ENCODE data around the gene SNX33.
"Not testable (repeated sequence)": the region's sequence is repeated elsewhere in the genome, so short reads cannot be mapped to it uniquely, and the experiment has no call there.

Gene SNX33

GRCh38 chr15:75701071-75702003, 53.6 kb downstream of the SNX33 start:
- H3K27ac ChIP-seq (ENCODE audit: low read depth, low read length, poor library complexity, severe bottlenecking); H3K4me3 ChIP-seq (ENCODE audit: low read depth, low read length, poor library complexity, severe bottlenecking): not testable (repeated sequence)

DNA sequence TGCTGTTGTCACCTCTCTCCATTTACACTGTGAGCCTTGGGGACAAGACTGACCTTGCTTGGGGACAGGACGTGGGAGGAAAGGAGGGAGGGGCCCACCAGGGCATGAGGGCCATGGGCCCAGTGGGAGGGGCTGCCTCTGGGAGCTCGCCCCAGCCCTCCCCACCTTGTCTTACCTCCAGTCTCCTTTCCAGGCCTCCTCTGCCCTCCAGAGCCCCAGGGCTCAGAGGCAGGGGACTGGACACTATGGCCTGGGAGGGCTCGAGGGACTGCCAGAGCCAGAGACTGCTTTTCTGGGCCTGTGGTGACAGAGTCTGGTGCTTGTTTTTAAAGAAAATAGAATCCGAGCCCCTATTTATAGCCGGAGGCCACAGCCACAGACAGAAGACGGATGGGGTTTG, 54.7 kb downstream of the SNX33 start:
- Histone ChIP-seq H3F3A (ENCODE audit: insufficient read depth, low read length) (no peaks in the 10 kb centered on the region), H3K9me2 (ENCODE audit: low read depth, low read length) (no peaks in the 10 kb centered on the region), H3K4me1 (ENCODE audit: insufficient read depth, low read length, severe bottlenecking) (no peaks in the 10 kb centered on the region), H3K4me3 (ENCODE audit: low read depth, low read length, poor library complexity, severe bottlenecking) (no peak overlapping the region), H4K20me1 (ENCODE audit: insufficient read depth, low read length) (no peaks in the 10 kb centered on the region), H2AFZ (ENCODE audit: low read length) (no peak overlapping the region), H3K9me3 (ENCODE audit: low read length) (no peaks in the 10 kb centered on the region), H3K79me2 (ENCODE audit: insufficient read depth, low read length) (no peaks in the 10 kb centered on the region), H3K36me3 (ENCODE audit: insufficient read depth, low read length) (no peaks in the 10 kb centered on the region), H3K27ac (ENCODE audit: low read depth, low read length, poor library complexity, severe bottlenecking) (no peak overlapping the region), H3K9ac (ENCODE audit: low read length) (no peak overlapping the region), H3K4me2 (ENCODE audit: low read length) (no peak overlapping the region), H3K27me3 (ENCODE audit: insufficient read depth, low read length) (peaks cover 3% of the 10 kb centered on the region; the same call in 1 of the 2 replicates)
- no peak for TF ChIP-seq CTCF (IDR thresholded peaks at IDR 0.05; ENCODE audit: low read length)

More at GRCh38 chr15:75701071-75702003, 53.6 kb downstream of the SNX33 start:
- not testable (repeated sequence) for H3K4me1 ChIP-seq (ENCODE audit: insufficient read depth, low read length, severe bottlenecking); H4K20me1 ChIP-seq (ENCODE audit: insufficient read depth, low read length); H3K79me2 ChIP-seq (ENCODE audit: insufficient read depth, low read length); H3K9me3 ChIP-seq (ENCODE audit: low read length); H3K9me2 ChIP-seq (ENCODE audit: low read depth, low read length); H3K27me3 ChIP-seq (ENCODE audit: insufficient read depth, low read length); H3F3A ChIP-seq (ENCODE audit: insufficient read depth, low read length); H3K36me3 ChIP-seq (ENCODE audit: insufficient read depth, low read length); H3K4me2 ChIP-seq (ENCODE audit: low read length); H3K9ac ChIP-seq (ENCODE audit: low read length); H2AFZ ChIP-seq (ENCODE audit: low read length)

DNA sequence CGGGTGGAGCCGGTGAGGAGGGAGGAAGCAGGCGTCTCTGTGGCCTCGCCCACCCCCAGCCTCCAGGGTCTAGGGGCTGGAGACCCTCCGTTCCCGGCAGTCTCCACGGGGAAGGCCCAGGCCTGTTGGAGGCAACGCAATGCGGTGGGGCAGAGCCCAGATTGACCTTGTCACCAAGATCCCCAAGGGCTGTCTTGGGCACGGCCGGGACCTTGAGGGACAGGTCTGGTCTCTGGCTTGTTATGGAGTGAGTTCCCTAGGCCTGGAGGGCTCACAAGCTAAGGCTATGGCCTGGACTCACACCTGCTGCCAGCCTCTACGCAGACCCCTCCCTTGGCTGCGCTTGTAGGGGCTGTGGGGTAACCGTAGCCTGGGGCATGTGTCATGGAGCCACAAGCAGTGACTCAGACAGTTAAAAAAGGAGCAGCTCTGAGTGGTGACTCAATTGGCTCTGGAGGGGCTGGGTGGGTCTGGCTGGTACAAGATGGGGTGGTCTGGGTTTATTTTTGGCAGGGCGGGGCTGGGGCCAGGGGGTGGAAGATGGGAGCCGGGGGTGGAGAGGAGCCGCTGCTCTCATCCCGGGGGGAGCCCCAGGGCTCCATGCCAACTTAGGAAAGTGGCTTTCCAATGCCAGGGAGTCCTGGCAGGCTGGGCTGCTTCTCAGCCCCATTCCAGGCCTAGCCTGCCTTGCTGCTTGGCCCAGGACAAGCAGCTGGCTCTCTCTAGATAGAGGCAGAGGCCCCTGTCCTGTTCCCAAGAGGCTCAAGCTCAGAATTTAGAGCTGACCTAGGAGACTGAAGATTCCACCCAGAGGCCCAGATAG, 55.9 kb downstream of the SNX33 start:
- not testable (repeated sequence) for H3K4me1 ChIP-seq (ENCODE audit: insufficient read depth, low read length, severe bottlenecking)

DNA sequence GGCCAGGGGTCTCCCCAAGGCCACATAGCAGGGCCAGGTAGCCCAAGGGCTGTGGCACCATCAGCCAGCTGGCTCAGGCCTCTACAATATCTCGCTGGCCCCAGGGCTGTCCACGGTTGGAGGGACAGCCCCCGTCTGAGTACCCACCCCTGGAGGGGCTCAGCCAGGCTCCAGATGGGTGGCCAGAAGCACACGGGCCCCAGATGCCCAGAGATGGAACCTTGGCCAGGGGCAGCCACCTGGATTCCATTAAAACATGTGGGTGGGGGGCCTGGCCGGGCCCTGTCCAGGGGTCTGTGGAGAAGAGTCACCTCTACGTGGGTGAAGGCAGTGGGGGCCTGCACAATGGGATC, 56.5 kb downstream of the SNX33 start:
- no peak overlapping the region for H3K27ac ChIP-seq (ENCODE audit: low read depth, low read length, poor library complexity, severe bottlenecking)
- no peaks in the 10 kb centered on the region for H3K36me3 ChIP-seq (ENCODE audit: insufficient read depth, low read length)
- no peaks in the 10 kb centered on the region for H3K79me2 ChIP-seq (ENCODE audit: insufficient read depth, low read length)
- TF ChIP-seq EZH2 (IDR thresholded peaks at IDR 0.05; ENCODE audit: borderline replicate concordance, low read length), result no peak
- no peak for TF ChIP-seq CTCF (IDR thresholded peaks at IDR 0.05; ENCODE audit: low read length)
- no peak overlapping the region for H3K9ac ChIP-seq (ENCODE audit: low read length)
- no peak overlapping the region for H2AFZ ChIP-seq (ENCODE audit: low read length)
- no peaks in the 10 kb centered on the region for H3F3A ChIP-seq (ENCODE audit: insufficient read depth, low read length)
- no peak overlapping the region for H3K4me3 ChIP-seq (ENCODE audit: low read depth, low read length, poor library complexity, severe bottlenecking)
- no peak overlapping the region for H3K4me2 ChIP-seq (ENCODE audit: low read length)
- no peaks in the 10 kb centered on the region for H3K9me2 ChIP-seq (ENCODE audit: low read depth, low read length)
- H3K27me3 ChIP-seq (ENCODE audit: insufficient read depth, low read length), result peaks cover 3% of the 10 kb centered on the region; the same call in 1 of the 2 replicates
- H3K4me1 ChIP-seq (ENCODE audit: insufficient read depth, low read length, severe bottlenecking), result no peaks in the 10 kb centered on the region
- H3K9me3 ChIP-seq (ENCODE audit: low read length), result no peaks in the 10 kb centered on the region
- H4K20me1 ChIP-seq (ENCODE audit: insufficient read depth, low read length), result no peaks in the 10 kb centered on the region

More for the DNA sequence above, 55.9 kb downstream of the SNX33 start:
- not testable (repeated sequence) for H2AFZ ChIP-seq (ENCODE audit: low read length); H4K20me1 ChIP-seq (ENCODE audit: insufficient read depth, low read length); H3K4me2 ChIP-seq (ENCODE audit: low read length); H3K9me2 ChIP-seq (ENCODE audit: low read depth, low read length); H3K36me3 ChIP-seq (ENCODE audit: insufficient read depth, low read length); H3K4me3 ChIP-seq (ENCODE audit: low read depth, low read length, poor library complexity, severe bottlenecking); H3K9me3 ChIP-seq (ENCODE audit: low read length); H3F3A ChIP-seq (ENCODE audit: insufficient read depth, low read length); H3K9ac ChIP-seq (ENCODE audit: low read length); H3K27ac ChIP-seq (ENCODE audit: low read depth, low read length, poor library complexity, severe bottlenecking); H3K27me3 ChIP-seq (ENCODE audit: insufficient read depth, low read length); H3K79me2 ChIP-seq (ENCODE audit: insufficient read depth, low read length)

Data from OCI-LY1 (cell line).